HS-5 (cell line): ENCODE data around the gene SF3B3.

Experiments used
- DNase-seq: peaks from one replicate; pipeline ENCODE4 v3.0.0-alpha.2; 2012; ENCODE audit warnings: low read depth

The SF3B3 gene

DNA sequence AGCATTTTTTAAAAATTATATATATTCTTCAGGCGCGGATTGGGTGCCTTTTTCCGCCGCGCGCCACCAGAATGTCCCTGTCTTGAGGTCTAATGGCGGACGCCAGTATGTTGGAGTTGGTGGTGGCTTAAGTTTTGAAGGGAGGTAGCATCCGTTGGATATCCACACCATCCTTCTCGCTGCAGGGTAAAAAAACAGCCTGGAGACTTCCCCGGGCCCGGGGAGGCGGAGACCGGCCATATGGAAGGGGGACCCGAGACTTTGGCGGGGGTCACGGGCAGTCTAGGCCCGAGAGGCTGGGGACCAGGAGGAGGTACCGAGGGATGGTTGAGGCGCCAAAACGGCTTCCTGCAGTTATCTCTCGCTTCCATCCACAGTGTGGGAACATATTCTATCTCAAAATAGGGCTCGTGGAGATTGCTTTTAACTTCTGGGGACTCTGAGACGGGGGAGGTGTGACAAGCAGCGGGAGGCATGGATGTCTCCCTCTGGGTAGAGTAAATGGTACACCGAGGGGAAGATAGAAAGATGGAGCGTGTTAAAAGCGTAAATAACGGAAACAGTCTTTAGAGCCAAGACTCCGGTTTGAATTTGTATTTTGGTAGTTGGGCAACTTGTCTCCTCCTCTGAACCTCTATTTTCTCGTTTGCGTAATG, at the start of gene SF3B3:
Gene SF3B3, plus strand, starts transcription at position 74 of the 656 bp plus-strand sequence. CDS start 2,841 bp downstream, outside the sequence.
- peak; percentile 50 for DNase-seq

DNA sequence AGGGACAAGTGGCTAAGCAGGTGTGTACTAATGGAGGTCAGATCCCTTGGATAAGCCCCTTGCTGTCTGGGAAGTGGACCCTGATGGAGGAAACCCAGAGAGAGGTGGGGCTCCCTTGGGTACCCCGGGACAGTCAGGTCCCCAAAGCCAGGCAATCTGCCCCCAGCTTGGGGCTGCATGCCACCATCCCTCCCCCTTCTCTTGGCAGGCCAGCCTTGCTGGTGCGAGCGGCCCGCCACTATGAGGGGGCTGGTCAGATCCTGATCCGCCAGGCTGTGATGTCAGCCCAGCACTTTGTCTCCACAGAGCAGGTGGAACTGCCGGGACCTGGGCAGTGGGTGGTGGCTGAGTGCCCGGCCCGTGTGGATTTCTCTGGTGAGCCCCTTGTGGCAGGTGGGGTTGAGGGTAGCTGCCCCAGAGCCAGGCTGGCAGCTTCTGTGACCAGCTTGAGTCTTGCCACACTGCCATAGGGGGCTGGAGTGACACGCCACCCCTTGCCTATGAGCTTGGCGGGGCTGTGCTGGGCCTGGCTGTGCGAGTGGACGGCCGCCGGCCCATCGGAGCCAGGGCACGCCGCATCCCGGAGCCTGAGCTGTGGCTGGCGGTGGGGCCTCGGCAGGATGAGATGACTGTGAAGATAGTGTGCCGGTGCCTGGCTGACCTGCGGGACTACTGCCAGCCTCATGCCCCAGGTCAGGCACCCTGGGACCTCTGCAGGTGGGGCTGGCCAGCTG, 49.1 kb upstream of the SF3B3 start:
- DNase-seq = no peak

GRCh38 chr16:70475054-70475871, 48.4 kb upstream of the SF3B3 start:
- no peak for DNase-seq

DNA sequence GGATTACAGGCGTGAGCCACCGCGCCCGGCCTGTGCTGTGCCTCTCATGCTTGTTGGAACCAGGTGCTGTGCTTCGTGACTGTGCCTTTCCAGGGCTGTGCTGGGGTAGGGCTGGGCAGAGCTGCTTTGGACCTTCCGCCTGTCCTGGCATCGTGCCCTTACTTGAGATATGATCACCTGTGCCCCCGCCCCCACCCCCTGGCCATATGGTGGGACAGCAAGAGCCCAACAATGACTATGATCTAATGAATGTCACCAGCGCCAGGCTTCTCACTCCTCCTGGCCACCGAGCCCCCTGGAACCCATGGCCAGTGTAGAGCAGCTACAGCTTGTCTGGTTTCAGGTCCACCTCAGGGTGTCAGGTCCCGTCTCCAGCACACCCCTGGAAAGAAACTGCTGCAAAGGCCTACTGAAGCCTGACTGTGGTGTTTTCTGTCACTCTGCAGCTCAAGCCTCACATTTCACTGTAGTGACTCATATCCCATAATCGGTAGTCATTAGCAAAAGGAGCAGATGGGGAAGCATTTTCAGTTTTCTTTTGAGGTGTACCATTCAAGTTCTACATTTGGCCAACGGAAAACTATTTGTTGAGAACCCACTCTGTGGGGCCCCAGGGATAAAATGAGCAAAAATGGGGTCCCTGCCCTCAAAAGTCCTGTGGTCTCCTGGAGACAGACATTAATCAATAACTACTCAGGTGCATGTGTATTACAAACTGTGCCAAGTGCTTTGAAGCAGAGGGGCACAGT, 47.2 kb upstream of the SF3B3 start:
- DNase-seq = peak; percentile 52

- no peak for DNase-seq
Measured at GRCh38 chr16:70478169-70478568, 45.4 kb upstream of the SF3B3 start.

DNA sequence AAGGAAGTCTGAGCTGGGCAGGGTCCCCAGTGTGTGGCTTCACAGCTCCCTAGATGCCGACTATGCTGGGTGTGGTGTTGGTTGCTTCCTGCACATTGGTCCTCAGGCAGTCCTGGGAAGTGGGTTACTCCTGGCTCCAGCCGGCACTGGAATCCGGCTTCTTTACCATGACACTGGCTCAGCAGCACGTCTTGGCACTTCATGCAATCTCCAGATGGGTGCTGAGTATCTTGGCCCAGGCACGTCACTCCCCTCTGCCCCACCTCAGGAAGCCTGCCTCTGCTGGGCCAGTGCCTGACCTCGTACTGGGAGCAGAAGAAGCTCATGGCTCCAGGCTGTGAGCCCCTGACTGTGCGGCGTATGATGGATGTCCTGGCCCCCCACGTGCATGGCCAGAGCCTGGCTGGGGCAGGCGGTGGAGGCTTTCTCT, 44.7 kb upstream of the SF3B3 start:
- no peak for DNase-seq

DNA sequence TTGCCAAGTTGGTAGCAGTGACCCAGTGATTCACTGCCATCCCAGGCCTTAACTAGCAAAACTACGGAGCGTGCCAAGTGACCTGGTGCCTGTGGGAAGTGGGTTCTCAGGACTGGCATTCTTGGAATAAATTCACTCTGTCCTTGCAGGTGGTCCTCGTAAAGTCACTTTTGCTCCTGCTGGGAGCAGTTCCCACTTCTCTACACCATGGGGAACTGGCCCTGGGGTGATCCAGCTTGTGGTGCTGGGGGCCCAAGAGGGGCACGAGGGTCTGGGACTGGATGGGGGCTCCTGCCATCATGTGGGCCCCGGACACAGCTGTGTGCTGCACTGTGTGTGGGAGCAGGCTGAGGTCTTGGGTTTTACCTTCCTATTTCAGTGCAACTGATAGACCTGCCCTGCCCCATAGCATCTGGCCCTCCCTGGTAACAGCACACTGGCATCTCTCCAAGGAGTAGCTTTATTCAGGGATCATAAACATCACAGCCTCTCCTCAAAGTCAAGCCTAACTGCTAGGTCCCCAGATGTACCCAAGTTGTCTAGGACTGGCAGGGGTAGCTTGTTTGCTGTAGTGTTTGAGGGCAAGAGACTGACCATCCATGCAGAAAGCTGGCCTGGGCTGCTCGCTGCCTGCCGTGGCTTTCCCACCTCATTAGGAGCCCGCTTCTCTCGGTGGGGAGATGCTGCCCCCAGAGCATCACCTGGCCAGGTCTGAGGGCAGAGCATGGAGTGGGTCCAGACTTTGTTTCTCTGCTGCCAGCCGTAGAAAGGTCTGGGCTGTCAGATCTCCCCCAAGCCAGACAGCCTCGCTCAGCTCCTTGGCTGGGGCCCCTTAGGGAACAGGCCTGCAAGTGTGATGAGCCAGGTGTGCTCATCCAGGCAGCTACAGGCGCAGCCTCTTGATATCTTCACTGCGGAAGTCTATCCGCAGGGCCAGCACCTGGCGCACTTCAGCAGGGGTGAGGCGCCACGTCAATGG, 43.2 kb upstream of the SF3B3 start:
- DNase-seq = no peak

DNA sequence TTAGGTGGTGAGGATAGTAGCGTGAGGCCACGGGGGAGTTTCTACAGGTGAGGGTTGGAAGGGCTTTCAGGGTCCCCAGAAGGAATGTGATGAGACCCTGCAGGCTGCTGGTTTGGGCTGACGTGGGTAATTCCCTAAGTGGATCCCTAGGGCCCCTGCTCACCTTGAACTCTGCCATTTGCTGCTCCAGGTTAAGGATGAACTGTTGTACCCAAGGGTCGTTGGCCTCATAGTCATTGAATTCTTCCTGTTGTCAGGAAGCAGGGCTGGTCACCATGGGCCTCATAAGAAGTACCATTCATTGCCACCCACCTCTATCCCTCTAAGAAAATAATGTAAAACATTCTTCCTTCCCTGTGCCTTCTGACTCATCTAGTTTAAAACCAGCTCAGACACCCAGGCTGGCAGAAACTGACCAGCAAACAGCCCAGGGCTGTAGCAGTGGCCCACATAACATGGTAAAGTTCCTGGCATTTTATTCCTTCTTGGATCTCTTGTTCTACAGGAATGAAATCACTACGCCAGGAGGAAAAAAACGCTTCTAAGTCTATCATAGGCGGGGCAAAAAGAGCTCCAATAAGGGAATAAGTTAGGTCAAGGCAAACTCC, 41.6 kb upstream of the SF3B3 start:
- no peak for DNase-seq

DNA sequence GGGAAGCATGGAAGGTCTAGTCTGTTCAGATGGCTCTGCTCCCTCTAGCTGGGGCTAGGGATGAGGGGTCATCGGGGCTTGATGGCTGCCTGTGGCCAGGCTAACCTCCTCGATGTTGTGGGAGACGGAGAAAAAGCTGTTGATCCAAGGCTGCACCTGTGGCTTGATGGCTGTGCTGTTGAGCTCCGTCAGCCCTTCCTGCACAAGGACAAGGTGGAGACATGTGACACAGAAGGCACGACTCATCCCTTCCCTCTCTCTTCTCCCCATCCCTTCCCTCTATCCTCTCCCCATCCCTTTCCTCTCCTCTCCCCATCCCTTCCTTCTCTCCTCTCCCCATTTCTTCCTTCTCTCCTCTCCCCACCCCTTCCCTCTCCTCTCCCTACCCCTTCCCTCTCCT, 41.0 kb upstream of the SF3B3 start:
- DNase-seq = no peak

- no peak for DNase-seq
Measured at GRCh38 chr16:70483426-70483825, 40.2 kb upstream of the SF3B3 start.

DNA sequence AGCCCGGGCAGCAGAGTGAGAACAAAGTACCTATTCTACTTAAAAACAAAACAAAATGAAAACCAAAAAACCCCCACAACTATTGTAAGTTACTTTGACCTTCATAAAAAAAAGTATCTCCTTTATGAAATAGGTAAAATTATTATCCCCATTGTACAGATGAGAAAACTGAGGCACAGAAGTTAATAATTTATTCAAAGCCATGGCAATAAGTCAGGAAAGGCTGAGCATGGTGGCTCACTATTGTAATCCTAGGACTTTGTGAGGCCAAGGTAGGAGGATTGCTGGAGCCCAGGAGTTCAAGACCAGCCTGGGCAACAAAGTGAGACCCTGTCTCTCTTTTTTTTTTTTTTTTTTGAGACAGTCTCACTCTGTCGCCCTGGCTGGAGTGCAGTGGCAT, 38.7 kb upstream of the SF3B3 start:
- DNase-seq = no peak

DNA sequence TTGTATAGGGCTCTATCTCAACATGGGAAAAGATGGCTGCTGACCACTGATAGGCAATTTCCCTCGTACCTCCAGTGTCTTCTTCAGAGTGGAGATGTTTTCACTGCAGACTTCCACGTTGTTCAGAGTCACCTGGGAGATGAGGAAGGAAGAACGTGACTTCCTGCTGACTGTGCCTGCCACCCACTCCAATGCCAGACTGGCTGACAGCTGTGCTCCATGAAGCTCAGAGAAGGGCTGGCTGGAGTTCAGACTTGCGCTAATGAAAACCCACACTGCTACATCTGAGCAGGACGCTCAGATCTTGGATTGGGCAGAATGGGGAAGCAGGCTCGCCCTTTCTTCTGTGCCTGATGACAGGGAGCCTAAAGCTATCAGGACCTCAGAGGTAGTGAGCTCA, 33.4 kb upstream of the SF3B3 start:
- no peak for DNase-seq

DNA sequence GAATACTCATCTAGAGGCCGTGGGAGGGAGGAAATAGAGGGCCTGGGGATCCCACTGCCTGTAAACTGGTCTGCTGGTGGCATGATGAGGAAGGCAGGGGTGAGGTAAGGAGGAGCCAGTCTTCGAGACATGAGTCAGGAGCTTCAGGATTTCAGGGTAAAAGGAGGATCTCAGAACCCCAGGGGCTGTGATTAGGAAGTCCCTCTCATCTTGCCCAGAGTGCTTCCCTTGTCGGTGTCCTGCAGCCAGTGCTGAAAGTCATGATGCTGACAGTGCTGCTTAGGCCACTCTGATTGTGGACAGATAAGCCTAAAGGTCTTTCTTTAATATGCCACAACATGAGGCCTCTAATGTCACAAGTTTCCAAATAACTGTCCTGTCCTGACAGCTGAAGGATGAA, 29.8 kb upstream of the SF3B3 start:
- DNase-seq = no peak

DNA sequence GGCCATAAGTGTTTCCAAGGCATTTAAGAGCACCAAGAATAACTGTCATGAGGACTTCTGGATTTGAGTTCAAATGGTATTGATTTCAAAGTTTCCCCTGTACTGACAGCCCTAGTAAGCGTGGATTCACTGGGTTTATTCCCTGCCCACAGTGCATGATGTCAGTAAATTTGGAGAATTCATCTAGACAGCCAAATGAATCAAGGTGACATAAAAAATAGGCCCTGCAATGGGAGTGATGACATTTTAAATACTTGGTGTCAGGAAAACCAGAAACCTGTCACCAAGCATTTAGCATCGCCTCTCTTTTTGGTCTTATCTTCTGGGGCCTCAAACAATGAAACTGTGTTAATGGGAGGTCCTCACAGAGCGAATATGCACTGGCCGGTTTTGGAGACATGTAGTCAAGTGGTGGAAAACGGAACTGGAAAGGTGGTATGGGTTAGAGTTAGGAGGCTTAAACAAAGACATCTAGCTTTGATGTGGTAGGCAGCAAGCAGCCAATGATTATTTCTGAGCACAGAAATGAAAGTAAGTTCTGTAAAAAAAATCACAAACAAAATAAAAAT, 29.3 kb upstream of the SF3B3 start:
- no peak for DNase-seq

DNA sequence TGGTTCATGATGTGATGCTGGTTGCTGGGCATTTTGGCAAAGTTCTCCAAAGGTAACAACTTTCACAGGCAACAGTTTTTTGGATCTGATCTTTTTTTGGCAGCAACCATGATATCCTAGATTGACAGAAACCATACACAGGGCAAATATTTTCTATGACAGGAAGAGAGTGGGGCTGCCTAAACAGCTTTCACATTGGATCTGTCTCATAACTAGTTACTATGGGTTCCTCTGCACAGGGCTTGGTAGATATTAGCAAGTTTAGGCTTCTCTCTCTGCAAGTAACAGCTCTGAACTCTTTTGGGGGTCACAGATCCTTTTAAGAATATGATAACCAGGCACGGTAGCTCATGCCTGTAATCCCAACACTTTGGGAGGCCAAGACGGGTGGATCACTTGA, 28.8 kb upstream of the SF3B3 start:
- no peak for DNase-seq

- DNase-seq = no peak
Measured at GRCh38 chr16:70495425-70496182, 28.0 kb upstream of the SF3B3 start.

DNA sequence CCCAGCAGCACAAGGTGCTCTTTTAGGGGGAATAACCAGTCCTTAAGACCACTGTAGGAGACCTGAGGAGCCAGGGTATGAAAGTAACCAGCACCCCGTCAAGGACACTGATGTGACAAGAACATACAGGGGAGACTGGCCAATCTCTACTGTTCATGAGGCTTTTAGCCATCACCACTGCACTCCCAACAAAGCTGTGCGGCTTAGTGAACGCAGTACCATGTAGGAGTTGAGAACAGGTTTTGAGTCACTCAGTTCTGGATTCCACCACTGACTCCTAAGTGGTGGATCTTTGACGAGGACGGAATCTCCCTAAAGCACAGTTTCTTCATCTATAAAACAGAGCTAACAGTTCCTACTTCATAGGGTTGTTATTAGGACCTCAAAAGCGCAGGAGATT, 27.1 kb upstream of the SF3B3 start:
- no peak for DNase-seq

DNA sequence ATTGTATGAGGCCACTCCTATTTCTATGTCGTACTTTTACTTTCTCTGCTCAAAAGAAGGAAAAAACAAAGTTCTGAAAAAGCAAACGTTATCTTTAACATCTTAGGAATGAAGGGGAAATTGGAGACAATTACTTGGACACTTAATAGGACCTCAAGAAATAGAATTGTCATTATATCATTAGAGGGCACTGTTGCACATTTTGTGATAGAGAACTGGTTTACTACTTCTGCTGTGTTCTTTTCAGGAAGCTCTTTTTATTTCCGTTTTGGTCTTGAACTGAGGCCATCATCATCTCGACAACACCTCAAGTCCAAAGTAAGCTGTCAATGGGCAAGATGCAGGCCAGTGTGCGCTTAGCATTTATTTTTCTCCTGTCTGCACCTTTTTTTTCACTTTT, 14.9 kb upstream of the SF3B3 start:
- DNase-seq = no peak

- no peak for DNase-seq
Measured at GRCh38 chr16:70510216-70510615, 13.4 kb upstream of the SF3B3 start.
